Measurements from ENCODE around the gene SH3RF2. TPM values are rescaled to one million over a fixed set of nuclear protein-coding genes. Genes with fewer than 3 reads are reported as not detected.
"Not testable (repeated sequence)": the region's sequence is repeated elsewhere in the genome, so short reads cannot be mapped to it uniquely, and the experiment has no call there.

Gene SH3RF2
- total RNA-seq, 2 experiments from 2014 or later = not detected

DNA sequence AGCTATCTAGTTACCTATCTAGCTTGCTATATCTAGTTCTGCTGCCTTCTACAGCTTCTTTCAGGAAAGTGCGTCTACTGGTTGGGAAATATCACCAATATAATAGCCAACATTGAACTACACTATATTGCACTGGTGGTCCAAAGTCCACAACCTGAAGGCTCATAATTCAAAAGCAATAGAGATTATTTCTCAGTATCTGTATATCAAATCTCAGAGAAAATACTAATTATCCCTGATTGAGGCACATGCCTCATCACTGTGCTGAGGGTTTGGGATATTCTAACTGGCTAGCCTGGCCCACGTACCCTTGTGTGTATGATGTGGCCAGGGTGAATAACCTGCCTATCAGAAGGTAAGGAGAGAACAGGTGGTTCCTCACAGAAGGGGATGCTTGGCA is 53.8 kb downstream of the SH3RF2 start:
- H4K20me1 ChIP-seq (ENCODE audit: insufficient read depth, low read length) = no peaks in the 10 kb centered on the region
- H3K79me2 ChIP-seq (ENCODE audit: insufficient read depth, low read depth, low read length) = no peaks in the 10 kb centered on the region
- H3K4me2 ChIP-seq (ENCODE audit: low read length) = no peak overlapping the region
- H3K4me1 ChIP-seq (ENCODE audit: insufficient read depth, low read length, poor library complexity, severe bottlenecking) = no peaks in the 10 kb centered on the region
- DNase-seq (ENCODE audit: low spot score) = no peak
- no peak overlapping the region for H3K27ac ChIP-seq (ENCODE audit: low read depth, low read length, poor library complexity, severe bottlenecking)
- no peaks in the 10 kb centered on the region for H3K9me2 ChIP-seq (ENCODE audit: insufficient read depth, low read length)
- H3K36me3 ChIP-seq (ENCODE audit: insufficient read depth, low read length) = no peaks in the 10 kb centered on the region
- intact Hi-C loops (cut with micrococcal nuclease; ENCODE audit: unreplicated experiment) = no loop called here
- TF ChIP-seq, protein P1, sequence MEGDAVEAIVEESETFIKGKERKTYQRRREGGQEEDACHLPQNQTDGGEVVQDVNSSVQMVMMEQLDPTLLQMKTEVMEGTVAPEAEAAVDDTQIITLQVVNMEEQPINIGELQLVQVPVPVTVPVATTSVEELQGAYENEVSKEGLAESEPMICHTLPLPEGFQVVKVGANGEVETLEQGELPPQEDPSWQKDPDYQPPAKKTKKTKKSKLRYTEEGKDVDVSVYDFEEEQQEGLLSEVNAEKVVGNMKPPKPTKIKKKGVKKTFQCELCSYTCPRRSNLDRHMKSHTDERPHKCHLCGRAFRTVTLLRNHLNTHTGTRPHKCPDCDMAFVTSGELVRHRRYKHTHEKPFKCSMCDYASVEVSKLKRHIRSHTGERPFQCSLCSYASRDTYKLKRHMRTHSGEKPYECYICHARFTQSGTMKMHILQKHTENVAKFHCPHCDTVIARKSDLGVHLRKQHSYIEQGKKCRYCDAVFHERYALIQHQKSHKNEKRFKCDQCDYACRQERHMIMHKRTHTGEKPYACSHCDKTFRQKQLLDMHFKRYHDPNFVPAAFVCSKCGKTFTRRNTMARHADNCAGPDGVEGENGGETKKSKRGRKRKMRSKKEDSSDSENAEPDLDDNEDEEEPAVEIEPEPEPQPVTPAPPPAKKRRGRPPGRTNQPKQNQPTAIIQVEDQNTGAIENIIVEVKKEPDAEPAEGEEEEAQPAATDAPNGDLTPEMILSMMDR (conservative IDR thresholded peaks at IDR 0.05; ENCODE audit: low read length) = no peak
- no peak for TF ChIP-seq EZH2phosphoT487 (IDR thresholded peaks at IDR 0.05; ENCODE audit: borderline replicate concordance, low read depth, low read length)
- no peak overlapping the region for H2AFZ ChIP-seq (ENCODE audit: low read length)
- no TSS peak for BruUV-seq (replicated peaks)
- no peak overlapping the region for H3K4me3 ChIP-seq (ENCODE audit: low read depth, low read length, poor library complexity, severe bottlenecking)
- no peaks in the 10 kb centered on the region for H3K9me3 ChIP-seq (ENCODE audit: low read length)
- ChIA-PET POLR2A (interaction anchor here (0.6 to 0.7 kb wide), 2 partner anchors 10 to 109 kb away, joined by 3 read pairs; no protein-coding TSS in a partner anchor), CTCF (ENCODE audit: unreplicated experiment) (no interaction called here)

DNA sequence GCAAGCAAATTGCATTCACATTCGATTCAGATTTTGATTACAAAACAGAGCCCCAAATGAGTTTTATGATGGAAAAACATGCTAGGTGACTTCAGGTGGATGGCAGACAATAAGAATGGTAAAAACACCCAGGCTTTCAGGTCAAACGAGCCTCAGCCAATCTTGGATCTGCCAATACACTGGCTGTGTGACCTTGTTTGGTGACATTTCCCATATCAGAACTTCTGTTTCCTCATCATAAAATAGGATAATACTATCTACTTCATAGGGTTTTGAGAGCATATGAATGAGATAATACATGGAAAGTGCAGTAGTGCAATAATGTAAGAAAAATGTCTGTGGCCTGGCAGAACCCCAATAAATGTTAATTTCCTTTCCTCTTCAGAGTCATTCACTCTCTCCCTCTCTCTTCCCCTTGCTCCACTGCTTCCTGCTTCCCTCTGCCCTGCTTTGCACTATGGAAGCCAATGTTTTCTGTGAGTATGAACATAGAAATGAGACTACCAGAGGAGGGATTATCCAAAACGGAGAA is 54.7 kb downstream of the SH3RF2 start:
- no peak for DNase-seq (ENCODE audit: low spot score)
- POLR2A ChIA-PET = interaction anchor here (0.9 kb wide), 1 partner anchor 24 kb away, joined by 3 read pairs; no protein-coding TSS in a partner anchor
- no peak overlapping the region for H3K4me2 ChIP-seq (ENCODE audit: low read length)
- intact Hi-C loops (cut with micrococcal nuclease; ENCODE audit: unreplicated experiment) = no loop called here
- no peak overlapping the region for H3K27ac ChIP-seq (ENCODE audit: low read depth, low read length, poor library complexity, severe bottlenecking)
- no peaks in the 10 kb centered on the region for H3K9me3 ChIP-seq (ENCODE audit: low read length)
- H3K79me2 ChIP-seq (ENCODE audit: insufficient read depth, low read depth, low read length) = no peaks in the 10 kb centered on the region
- no peak overlapping the region for H3K4me3 ChIP-seq (ENCODE audit: low read depth, low read length, poor library complexity, severe bottlenecking)
- TF ChIP-seq, protein P1 (conservative IDR thresholded peaks at IDR 0.05; ENCODE audit: low read length) = no peak
- TF ChIP-seq EZH2phosphoT487 (IDR thresholded peaks at IDR 0.05; ENCODE audit: borderline replicate concordance, low read depth, low read length) = no peak
- no peaks in the 10 kb centered on the region for H3K9me2 ChIP-seq (ENCODE audit: insufficient read depth, low read length)
- BruUV-seq (replicated peaks) = no TSS peak
- no peaks in the 10 kb centered on the region for H3K36me3 ChIP-seq (ENCODE audit: insufficient read depth, low read length)
- H3K4me1 ChIP-seq (ENCODE audit: insufficient read depth, low read length, poor library complexity, severe bottlenecking) = no peaks in the 10 kb centered on the region
- H2AFZ ChIP-seq (ENCODE audit: low read length) = no peak overlapping the region
- CTCF ChIA-PET (ENCODE audit: unreplicated experiment) = no interaction called here
- no peaks in the 10 kb centered on the region for H4K20me1 ChIP-seq (ENCODE audit: insufficient read depth, low read length)

DNA sequence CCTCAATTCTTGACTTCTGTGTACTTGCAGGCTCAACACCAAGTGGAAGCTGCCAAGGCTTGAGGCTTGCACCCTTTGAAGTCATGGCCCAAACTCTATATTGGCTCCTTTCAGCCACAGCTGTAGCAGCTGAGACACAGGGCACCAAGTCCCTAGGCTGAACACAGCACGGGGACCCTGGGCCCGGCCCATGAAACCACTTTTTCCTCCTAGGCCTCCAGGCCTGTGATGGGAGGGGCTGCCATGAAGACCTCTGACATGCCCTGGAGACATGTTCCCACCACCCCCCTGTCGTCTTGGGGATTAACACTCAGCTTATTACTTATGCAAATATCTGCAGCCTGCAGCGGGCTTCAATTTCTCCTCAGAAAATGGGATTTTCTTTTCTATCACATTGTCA is 57.2 kb downstream of the SH3RF2 start:
- POLR2A ChIA-PET; H3K27ac ChIP-seq (ENCODE audit: low read depth, low read length, poor library complexity, severe bottlenecking); H3K79me2 ChIP-seq (ENCODE audit: insufficient read depth, low read depth, low read length); H3K36me3 ChIP-seq (ENCODE audit: insufficient read depth, low read length); intact Hi-C loops (cut with micrococcal nuclease; ENCODE audit: unreplicated experiment); H4K20me1 ChIP-seq (ENCODE audit: insufficient read depth, low read length); H3K9me3 ChIP-seq (ENCODE audit: low read length); H3K4me2 ChIP-seq (ENCODE audit: low read length); H2AFZ ChIP-seq (ENCODE audit: low read length); H3K4me3 ChIP-seq (ENCODE audit: low read depth, low read length, poor library complexity, severe bottlenecking); H3K4me1 ChIP-seq (ENCODE audit: insufficient read depth, low read length, poor library complexity, severe bottlenecking); H3K9me2 ChIP-seq (ENCODE audit: insufficient read depth, low read length); CTCF ChIA-PET (ENCODE audit: unreplicated experiment); DNase-seq (ENCODE audit: low spot score); BruUV-seq (replicated peaks): not testable (repeated sequence)

All from OCI-LY7 (cell line).